Stomach (tissue), 9 donors: Measurements from ENCODE around the gene BCL2L1. TPM values are rescaled to one million over a fixed set of nuclear protein-coding genes. Genes with fewer than 3 reads are reported as not detected.

Source experiments
- DNase-seq, 2 donors: peaks; one replicate each; pipeline versions ENCODE4 v3.0.0 to v3.0.0-alpha.2; 2013 to 2019
- H3K27ac ChIP-seq, 5 donors: fragments of 200-600 bp in 4 of 5; sonication (generic) in 4 of 5; one replicate each; pipeline ENCODE4 v1.5.1; 2013 to 2019; ENCODE audit warnings: mild to moderate bottlenecking in 1 of 5, moderate library complexity in 1 of 5
- H3K27me3 ChIP-seq, 3 donors: fragments of 200-600 bp; sonication (generic); one replicate each; pipeline ENCODE4 v1.5.1; 2017 to 2019; ENCODE audit warnings: mixed run types in 1 of 3
- H3K36me3 ChIP-seq, 4 donors: fragments of 200-600 bp; sonication (generic); 1 replicate in 3 of 4; 2 replicates in 1 of 4; pipeline ENCODE4 v1.5.1; 2016 to 2019
- H3K4me1 ChIP-seq, 4 donors: fragments of 200-600 bp; sonication (generic); one replicate each; pipeline ENCODE4 v1.5.1; 2016 to 2019
- H3K4me3 ChIP-seq, 4 donors: fragments of 200-600 bp; sonication (generic) in 3 of 4; one replicate each; pipeline ENCODE4 v1.5.1; 2016 to 2019; ENCODE audit warnings: mild to moderate bottlenecking in 1 of 4
- H3K9me3 ChIP-seq, 4 donors: fragments of 200-600 bp; sonication (generic); one replicate each; pipeline ENCODE4 v1.5.1; 2016 to 2019
- CTCF ChIP-seq, 7 experiments: fragments of 450-650 bp in 4 of 7; fragments of 200-600 bp in 3 of 7; sonication (generic) in 3 of 7; IDR thresholded peaks; one replicate each; pipeline ENCODE4 v1.5.1; 2016 to 2019; ENCODE audit warnings: antibody characterized with exemption in 7 of 7, control low read depth in 2 of 7, mild to moderate bottlenecking in 1 of 7
- EP300 ChIP-seq: sonication (generic); formaldehyde crosslinking; IDR thresholded peaks from one replicate; pipeline ENCODE4 v1.6.1; 2017; ENCODE audit warnings: antibody characterized with exemption
- POLR2A ChIP-seq, 4 donors: fragments of 450-650 bp; IDR thresholded peaks; one replicate each; pipeline ENCODE4 v1.6.1; 2016; ENCODE audit warnings: antibody characterized with exemption in 4 of 4, control low read depth in 2 of 4, mild to moderate bottlenecking in 1 of 4, moderate library complexity in 1 of 4
- POLR2AphosphoS5 ChIP-seq, 3 donors: sonication (generic); formaldehyde crosslinking; IDR thresholded peaks; one replicate each; pipeline ENCODE4 v1.6.1; 2016; ENCODE audit warnings: antibody characterized with exemption in 3 of 3
- WGBS, 5 donors: extraction: QIAGEN DNeasy Blood & Tissue Kit in 3 of 5; methylation state at CpG; one replicate each; pipeline versions ENCODE4 v1.1.5 to v1.1.7; 2013 to 2018; 5-methylcytosine and 5-hydroxymethylcytosine counted together
- intact Hi-C: fragments of 100-400 bp; cut with DNase I; formaldehyde crosslinking; loops from one replicate; pipeline ENCODE4 v1.15.1; 2023; ENCODE audit warnings: low total_unique reads
- polyA plus RNA-seq, 3 donors: library from polyadenylated mRNA; stranded (reverse); fragments of 200-250 nt; gene quantifications; one replicate each; pipeline ENCODE4 v1.2.3, GENCODE V29; 2013
- total RNA-seq, 5 donors: library from RNA; depleted of rRNA; stranded (reverse); fragments of >200 nt; gene quantifications; one replicate each; pipeline versions ENCODE4 v1.1.0 to v1.2.3, GENCODE V29; 2014 to 2016
- donor health status: healthy with polysubstance abuse.
- donor health status: Bipolar disorder and iron deficiency.
- donor health status: healthy.

BCL2L1 gene
- total and polyA plus RNA-seq, 8 donors: 47.1 to 210 (median 70.8) TPM

GRCh38 chr20:31740656-31741323 lies 18.1 kb upstream of the BCL2L1 start:
- Histone ChIP-seq H3K9me3 (no peaks in the 10 kb centered on the region), H3K27me3 (no peaks in the 10 kb centered on the region), H3K4me3 (peak overlapping the region in 1 of 4 donors; percentile 72), H3K4me1 (peaks cover 11 to 32% (median 14%) of the 10 kb centered on the region in 4 donors), H3K27ac (no peak overlapping the region), H3K36me3 (no peaks in the 10 kb centered on the region)
- DNase-seq: no peak
- 28 to 67% (median 42%) methylated on average over 1 of the region's 1 CpG for WGBS, 5 donors
- TF ChIP-seq POLR2AphosphoS5 (IDR thresholded peaks at IDR 0.05) (no peak), EP300 (no peak), CTCF (IDR thresholded peaks at IDR 0.05) (no peak), POLR2A (IDR thresholded peaks at IDR 0.05) (no peak)
- intact Hi-C loops: no loop called here

- Histone ChIP-seq H3K27ac (no peak overlapping the region), H3K4me3 (peak overlapping the region in 2 of 4 donors; percentile 72 to 76), H3K36me3 (no peaks in the 10 kb centered on the region), H3K9me3 (no peaks in the 10 kb centered on the region), H3K27me3 (no peaks in the 10 kb centered on the region), H3K4me1 (peaks cover 11 to 32% (median 14%) of the 10 kb centered on the region in 4 donors)
- TF ChIP-seq EP300 (no peak), POLR2A (IDR thresholded peaks at IDR 0.05) (no peak), POLR2AphosphoS5 (IDR thresholded peaks at IDR 0.05) (no peak), CTCF (IDR thresholded peaks at IDR 0.05) (no peak)
- peak in 1 of 2 donors; percentile 37 for DNase-seq
- intact Hi-C loops: no loop called here
- 3 to 7% (median 5%) methylated on average over 1 of the region's 1 CpG for WGBS, 5 donors
Observed at GRCh38 chr20:31740208-31740607, 17.5 kb upstream of the BCL2L1 start.

GRCh38 chr20:31739550-31739977 lies 16.9 kb upstream of the BCL2L1 start:
- no peak for TF ChIP-seq CTCF (IDR thresholded peaks at IDR 0.05)
- no peak for TF ChIP-seq POLR2A (IDR thresholded peaks at IDR 0.05)
- TF ChIP-seq EP300: no peak
- no peak for TF ChIP-seq POLR2AphosphoS5 (IDR thresholded peaks at IDR 0.05)
- no peaks in the 10 kb centered on the region for H3K9me3 ChIP-seq
- no peaks in the 10 kb centered on the region for H3K27me3 ChIP-seq
- no peak for DNase-seq
- intact Hi-C loops: no loop called here
- 0 to 1% (median 1%) methylated on average over 11 of the region's 11 CpGs for WGBS, 5 donors
- H3K36me3 ChIP-seq: no peaks in the 10 kb centered on the region
- peak overlapping the region; percentile 63 to 82 (median 77) for H3K27ac ChIP-seq
- peaks cover 11 to 32% (median 14%) of the 10 kb centered on the region in 4 donors for H3K4me1 ChIP-seq
- H3K4me3 ChIP-seq: peak overlapping the region; percentile 62 to 85 (median 74)

- TF ChIP-seq CTCF (IDR thresholded peaks at IDR 0.05): peak in 3 of 7 experiments; percentile 7 to 25 (median 17)
- TF ChIP-seq POLR2A (IDR thresholded peaks at IDR 0.05): peak in 1 of 4 donors; percentile 58
- peak in 2 of 3 donors; percentile 82 to 87 for TF ChIP-seq POLR2AphosphoS5 (IDR thresholded peaks at IDR 0.05)
- TF ChIP-seq EP300: no peak
- WGBS, 5 donors: 0 to 1% (median 0%) methylated on average over 34 to 54 of the region's 54 CpGs
- H3K4me1 ChIP-seq: peaks cover 11 to 32% (median 14%) of the 10 kb centered on the region in 4 donors
- peak within 1 kb of the TSS; percentile 71 to 82 (median 77) for H3K27ac ChIP-seq
- H3K9me3 ChIP-seq: no peaks in the 10 kb centered on the region
- no peaks in the 10 kb centered on the region for H3K27me3 ChIP-seq
- peak within 1 kb of the TSS; percentile 62 to 85 (median 74) for H3K4me3 ChIP-seq
- no peaks in the 10 kb centered on the region for H3K36me3 ChIP-seq
- intact Hi-C loops: no loop called here
- DNase-seq: peak; percentile 95 to 99
Observed at GRCh38 chr20:31738729-31739549, 16.3 kb upstream of the BCL2L1 start, which contains the start of gene TPX2. TPX2 (plus strand) TSS chr20:31739290; CDS start chr20:31757477, 18,187 bp downstream.
